NCI-H1417 (cell line): ENCODE data around the gene RGR.

Experiments used
- DNase-seq, 3 experiments: peaks; one replicate each; lab custom pipeline; 2025; lab: John Stamatoyannopoulos, UW

RGR gene, protein sequence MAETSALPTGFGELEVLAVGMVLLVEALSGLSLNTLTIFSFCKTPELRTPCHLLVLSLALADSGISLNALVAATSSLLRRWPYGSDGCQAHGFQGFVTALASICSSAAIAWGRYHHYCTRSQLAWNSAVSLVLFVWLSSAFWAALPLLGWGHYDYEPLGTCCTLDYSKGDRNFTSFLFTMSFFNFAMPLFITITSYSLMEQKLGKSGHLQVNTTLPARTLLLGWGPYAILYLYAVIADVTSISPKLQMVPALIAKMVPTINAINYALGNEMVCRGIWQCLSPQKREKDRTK

DNA sequence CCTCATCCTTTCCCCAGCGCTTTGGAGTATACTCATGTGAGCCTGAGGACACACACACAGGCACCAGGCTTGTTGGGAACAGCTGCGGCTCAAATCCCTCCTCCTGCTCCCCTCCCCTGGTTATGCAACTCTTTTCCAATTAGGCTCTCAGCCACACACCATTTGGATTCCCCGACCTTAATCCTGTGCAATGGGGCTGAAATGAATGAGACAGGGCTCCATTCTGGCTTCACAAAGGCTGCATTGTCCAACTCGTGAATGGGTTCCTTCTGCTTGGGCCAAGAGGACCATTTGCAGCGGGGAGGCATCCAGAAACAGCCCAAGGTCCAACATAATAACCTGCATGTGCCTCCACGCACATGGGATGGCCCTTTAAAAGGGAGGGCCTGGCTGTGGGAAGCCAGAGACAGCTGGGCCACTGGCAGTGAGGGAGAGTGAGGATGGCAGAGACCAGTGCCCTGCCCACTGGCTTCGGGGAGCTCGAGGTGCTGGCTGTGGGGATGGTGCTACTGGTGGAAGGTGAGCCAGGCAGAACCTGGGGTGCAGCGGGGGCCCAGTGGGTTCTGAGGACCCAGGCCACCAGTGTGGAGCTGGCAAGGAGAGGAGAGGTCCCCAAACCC lies at the start of gene RGR:
RGR (plus strand) TSS at position 403 of the 620 bp plus-strand sequence; CDS start at position 441, 38 bp downstream.
- DNase-seq: no peak

DNA sequence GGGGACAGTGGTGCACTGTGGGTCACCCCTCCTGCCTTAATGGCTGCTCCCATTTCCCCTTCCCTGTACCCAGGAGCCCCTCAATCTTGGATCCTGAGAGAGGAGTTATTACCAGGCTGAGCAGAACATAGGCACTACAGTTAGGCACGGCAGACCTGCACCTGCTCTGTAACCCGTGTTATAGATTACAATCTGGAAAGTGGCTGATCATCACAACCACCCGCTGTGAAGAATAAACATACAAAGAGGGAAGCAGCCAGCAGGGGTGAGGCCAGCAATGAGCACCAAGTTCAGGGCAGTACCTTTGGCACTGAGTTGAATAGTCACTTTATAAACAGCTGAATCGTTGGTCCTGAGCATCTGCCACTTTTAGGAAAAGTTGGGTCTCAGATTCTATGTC lies 48.8 kb upstream of the RGR start:
- peak; percentile 56 to 91 (median 71) for DNase-seq

DNA sequence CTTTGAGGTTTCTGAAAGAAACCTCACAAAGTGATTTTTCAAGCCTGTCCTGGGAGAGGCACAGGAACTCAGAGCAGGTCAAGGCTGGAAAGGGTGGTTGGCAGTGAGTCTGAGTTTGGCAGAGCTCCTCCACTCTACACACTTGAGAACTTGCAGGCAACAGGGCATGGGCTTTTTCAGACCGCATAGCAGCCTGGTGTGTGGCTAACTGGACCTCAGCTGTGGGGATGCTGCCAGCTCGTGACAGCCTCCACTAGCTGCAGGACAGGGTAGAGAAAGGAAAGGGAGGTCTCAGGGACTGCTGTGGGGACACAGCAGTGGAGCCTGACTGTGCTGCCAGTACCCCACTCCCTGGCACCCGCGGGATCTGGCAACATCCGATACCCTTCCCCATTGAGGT lies 47.9 kb upstream of the RGR start:
- DNase-seq: no peak

DNA sequence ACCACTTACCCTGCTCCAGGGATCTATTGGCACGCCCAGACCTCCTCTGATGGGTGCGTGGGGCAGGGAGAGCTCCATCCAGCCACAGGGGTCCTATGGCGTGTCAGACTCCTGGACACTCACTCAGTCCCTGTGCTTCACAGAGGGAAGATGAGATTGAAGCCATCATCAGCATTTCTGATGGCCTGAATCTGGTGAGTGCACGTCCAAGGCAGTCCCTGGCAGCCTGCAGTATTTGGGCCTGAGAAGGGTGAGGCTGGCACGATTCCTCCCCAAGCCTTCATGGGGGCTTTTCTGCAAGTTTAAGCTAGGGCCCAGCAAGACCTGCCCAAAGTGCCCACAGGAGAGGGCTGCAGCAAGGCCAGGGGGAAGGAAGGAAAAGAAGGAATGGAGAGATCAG lies 47.2 kb upstream of the RGR start:
- no peak for DNase-seq

DNA sequence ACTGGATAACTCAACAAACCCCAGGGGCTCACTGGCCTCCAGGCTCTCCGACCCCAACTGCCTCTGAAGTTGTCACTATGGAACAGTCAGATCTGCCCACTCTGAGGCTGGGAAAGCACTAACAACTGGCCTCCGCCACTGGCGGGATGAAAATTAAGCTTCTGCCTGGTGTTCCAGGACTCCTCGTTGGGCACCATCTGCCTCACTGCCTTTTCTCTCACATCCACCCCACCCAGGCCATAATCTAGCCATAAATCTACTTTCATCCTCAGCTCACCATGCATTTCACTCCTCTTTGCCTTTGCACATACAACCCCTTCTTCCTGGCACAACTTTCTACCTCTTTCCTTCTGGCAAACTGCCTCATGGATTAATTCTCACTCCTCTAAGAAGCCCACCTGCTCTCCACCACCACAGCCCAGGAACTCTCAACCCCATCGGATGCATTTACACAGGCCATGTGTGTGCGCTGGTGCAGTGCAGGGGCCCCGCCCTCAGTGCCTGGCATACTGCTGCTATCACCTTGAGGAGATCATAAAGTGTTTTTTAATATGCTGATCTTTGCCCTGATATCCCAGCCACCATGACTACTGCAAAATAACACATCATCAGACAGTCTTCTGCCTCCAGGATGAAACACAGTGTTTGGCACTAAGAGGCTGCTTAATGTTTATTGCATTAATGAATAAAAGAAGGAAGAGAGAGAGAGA lies 46.5 kb upstream of the RGR start:
- no peak for DNase-seq

DNA sequence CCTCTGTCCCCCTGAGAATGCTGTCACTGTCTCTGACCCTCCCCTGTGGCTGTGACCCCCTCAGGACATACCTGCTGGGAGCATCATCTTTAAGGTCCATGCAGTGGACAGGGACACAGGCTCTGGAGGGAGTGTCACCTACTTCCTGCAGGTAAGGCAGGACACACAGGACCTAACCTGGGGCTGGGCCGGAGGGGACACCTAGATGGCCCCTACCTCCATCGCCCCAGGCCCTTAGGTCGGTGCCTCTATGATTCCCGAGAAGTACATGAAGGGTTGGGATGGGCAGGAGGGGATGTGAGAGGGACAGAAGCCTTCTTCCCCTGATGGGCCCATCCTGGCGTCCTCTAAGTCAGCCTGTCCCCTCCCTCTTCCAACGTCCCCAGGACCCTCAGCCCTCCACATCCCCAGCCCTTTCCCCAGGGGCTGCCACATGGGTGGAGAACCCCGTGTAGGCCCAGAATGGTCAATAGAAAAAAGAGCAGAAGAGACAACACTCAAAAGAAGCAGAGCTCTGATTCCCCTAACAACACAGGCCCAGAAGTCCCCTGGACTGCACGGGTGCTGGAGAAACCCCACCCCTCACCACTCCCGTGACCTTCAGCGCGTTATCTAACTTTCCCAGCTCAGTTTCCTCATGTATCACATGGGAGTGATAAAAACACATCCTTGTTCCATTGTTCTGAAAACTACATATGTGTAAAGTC lies 44.2 kb upstream of the RGR start:
- no peak for DNase-seq

DNA sequence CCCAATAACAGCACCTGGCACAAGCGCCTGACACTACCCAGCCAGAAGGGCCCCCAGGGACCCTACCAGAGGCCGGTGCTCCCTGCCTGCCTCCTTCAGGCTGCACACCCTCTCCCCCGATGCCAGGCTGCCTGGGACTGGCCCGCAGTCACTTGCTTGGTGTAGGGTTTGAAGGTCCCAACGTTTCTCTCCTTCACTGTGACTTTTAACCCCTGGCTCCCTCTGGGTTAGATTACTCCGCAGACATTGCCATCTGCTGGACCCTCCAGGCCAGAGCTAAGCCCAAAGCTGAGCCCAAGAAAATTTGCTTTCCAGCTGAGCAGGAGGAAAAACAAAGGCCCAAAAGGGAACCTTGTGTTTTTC lies 43.6 kb upstream of the RGR start:
- no peak for DNase-seq

DNA sequence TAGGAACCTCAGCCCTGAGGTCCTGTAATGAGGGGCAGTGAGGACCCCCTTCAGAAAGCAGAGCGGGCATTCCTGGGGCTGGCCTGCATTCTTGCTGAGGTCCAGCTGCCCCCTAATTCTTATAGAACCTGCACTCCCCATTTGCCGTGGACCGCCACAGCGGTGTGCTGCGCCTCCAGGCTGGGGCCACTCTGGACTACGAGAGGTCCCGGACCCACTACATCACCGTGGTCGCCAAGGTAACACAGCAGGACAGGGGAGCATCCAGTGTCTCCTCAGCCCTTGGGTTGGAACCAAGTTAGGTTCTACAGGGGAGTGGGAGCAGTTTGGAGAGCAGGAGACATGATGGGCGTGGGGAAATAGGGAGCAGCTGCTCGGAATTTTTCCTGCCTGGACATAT lies 43.2 kb upstream of the RGR start:
- DNase-seq: no peak

DNA sequence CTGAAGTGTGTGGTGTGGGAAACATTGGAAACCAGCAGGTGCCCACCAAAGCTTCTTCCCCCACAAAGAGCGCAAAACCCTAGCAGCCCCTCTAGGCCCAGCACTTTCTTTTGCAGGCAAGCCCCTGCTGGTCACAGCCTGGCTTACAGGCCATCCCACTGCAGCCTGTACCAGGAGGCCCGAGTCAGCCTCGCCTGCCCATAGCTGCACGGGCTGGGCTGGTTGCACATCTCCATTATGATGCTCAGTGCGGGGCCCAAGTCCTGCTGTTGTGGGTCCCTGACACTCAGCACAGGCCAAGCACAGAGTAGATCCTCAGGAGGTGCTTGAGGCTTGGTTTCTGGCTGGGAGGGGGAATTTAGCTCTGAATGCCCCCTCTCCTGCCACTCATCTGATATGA lies 42.5 kb upstream of the RGR start:
- DNase-seq: no peak

DNA sequence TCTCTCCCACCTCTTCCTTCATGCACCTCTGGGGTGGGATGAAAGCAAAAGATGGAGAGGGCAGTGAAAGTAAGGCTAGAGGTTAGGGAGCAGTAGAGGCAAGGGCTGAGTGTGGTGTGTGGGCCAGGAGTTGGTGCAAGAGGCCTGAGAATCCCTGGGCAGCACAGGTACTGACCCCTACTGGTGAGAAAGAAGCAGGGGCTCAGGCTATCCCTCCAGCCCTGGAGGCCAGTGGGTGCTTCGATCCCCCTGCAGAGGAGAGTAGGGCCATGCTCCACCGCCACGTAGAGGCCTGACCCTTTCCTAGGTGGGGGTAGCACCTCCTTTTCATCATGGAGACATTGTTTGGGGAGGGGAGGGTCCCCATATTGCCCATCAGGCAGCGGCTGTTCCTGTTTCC lies 40.7 kb upstream of the RGR start:
- no peak for DNase-seq

DNA sequence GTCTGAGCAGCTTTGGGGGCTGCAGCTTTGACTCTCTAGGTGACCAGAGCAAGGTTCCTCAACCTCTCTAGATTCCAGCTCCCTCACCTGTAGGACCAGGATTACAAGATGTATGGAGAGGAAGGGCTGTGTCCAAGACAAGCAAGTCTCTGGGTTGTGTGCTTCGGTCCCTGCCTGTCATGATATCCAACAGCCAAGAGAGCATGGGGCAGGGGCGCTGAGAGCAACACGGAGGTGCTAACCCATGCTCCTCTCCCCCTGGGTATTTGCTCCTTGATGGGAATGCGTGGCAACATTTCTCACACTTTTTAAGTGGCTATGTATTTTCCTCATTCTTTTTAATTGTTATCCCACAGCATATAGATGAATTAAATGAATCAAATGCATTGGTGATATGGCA lies 40.2 kb upstream of the RGR start:
- DNase-seq: no peak

DNA sequence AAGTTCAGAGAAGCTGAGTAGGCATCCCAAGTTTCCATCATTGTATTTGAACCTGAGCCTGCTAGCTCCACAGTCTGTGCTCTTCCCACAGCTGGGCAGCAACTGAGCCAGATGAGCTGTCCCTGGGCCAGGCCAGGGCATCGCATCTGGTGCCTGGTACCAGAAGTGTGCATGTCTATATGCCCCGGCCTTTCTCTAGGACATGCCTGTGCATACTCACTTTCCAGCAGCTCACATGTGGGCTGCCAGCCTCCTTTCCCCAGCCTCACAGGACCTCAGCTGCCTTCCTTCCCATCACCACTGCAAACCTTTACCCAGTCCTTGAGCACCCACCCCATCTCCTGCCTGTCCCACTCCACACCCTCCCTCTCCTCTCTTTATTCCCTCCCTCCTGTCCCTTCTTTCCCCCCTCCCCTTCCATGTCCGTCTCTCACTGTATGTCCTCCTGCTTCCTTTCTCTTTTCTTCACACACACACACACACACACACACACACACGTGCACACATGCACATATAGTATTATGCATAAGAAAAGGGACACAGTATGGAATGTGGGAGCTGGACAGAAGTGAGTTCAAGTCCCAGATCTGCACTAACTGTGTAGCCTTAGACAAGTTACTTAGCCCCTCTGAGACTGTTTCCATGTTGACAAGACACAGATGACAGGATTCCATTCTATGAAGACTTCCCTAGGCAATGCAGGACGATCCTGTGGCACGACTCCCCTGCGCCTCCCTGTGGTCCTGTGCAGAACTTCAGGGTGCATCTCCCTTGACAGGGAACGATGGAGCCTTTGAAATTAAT lies 39.6 kb upstream of the RGR start:
- DNase-seq: peak; percentile 8 to 62 (median 42)

DNA sequence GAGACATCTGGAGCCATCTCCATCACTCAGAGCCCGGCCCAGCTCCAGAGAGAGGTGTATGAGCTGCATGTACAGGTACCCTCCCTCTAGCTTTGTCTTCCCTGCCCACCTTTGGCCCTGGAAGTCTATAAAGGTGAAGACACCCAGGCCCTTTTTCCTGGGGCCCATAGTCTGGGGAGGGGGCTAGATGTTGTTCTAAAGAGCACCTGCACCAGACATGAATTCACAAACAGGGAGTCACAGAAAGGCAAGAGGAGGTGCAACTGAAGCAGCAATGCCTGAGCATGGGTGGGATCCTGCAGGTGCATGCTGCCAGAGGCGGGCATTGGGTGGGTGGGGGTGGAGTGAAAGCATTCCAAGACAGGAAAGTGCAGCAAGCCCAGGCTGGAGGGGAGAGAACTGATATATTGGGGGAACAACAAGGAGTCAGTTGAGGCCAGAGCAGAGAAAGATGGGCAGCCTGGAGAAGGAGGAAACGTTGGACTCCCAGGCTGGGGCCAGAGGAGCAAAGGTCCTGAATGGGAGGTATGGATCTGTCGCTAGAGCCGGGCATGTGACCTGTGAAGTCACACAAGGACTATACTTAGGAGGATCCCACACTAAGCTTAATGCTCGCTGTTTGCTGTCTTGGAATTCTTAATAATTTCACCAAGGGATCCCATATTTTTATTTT lies 38.9 kb upstream of the RGR start:
- no peak for DNase-seq

DNA sequence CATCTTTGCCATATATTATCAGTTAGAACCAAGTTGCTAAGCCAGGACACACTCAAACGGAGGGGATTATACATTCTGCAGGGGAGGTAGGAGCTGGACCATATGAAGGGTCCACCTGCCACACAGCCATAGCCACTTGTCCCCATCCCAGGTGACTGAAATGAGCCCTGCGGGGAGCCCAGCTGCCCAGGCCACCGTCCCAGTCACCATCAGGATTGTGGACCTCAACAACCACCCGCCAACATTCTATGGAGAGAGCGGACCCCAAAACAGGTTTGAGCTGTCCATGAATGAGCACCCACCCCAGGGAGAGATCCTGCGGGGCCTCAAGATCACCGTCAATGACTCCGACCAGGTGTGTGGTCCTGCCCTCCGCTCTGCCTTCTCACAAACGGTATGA lies 36.8 kb upstream of the RGR start:
- no peak for DNase-seq

DNA sequence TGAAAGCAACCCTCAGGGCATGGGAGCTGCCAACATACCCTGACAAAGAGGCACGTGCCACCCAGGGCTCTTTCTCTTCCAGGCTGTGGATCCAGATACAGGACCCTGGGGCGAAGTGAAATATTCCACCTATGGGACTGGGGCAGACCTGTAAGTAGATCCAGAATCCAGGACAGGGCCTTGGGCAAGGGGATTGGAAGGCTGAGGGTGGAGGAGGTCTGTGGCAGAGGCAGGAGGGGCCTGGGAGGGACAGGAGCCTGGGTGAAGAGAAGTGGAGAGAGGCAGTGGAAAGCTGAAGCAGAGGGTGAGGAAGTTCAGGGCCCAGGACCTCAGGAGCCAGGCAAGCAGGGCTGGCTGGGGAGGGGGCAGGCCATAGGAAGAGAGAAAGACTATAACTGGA lies 33.3 kb upstream of the RGR start:
- no peak for DNase-seq

DNA sequence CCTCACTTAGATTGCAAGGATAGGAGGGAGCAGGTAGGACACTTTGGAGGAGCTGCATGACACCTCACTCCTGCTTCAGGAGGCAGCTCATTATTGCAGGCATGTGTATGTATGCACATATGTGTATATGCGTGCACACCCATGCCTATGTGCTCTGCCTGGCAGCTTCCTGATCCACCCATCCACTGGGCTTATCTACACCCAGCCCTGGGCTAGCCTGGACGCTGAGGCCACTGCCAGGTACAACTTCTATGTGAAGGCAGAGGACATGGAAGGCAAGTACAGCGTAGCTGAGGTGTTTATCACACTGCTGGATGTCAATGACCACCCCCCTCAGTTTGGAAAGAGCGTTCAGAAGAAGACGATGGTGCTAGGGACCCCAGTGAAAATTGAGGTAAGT lies 32.8 kb upstream of the RGR start:
- no peak for DNase-seq

DNA sequence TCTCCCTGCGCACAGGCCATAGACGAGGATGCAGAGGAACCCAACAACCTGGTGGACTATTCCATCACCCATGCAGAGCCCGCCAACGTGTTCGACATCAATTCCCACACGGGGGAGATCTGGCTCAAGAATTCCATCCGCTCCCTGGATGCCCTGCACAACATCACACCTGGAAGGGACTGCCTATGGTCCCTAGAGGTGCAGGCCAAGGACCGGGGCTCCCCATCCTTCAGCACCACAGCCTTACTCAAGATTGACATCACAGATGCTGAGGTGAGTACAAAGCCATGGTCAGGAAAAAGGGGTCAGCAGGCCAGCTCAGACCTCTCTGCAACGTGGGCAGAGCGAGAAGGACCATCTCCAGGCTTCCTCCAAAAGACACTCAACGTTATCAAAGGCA lies 31.8 kb upstream of the RGR start:
- no peak for DNase-seq

DNA sequence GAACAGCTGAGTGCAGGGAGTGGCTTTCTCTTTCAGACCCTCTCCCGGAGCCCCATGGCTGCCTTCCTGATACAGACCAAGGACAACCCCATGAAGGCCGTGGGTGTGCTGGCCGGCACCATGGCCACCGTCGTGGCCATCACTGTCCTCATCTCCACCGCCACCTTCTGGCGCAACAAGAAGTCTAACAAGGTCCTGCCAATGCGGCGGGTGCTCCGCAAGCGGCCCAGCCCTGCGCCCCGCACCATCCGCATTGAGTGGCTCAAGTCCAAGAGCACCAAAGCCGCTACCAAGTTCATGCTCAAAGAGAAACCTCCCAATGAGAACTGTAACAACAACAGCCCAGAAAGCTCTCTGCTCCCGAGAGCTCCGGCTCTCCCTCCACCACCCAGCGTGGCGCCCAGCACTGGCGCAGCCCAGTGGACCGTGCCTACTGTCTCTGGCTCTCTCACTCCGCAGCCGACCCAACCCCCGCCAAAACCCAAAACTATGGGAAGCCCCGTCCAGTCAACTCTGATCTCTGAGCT lies 30.7 kb upstream of the RGR start:
- no peak for DNase-seq

DNA sequence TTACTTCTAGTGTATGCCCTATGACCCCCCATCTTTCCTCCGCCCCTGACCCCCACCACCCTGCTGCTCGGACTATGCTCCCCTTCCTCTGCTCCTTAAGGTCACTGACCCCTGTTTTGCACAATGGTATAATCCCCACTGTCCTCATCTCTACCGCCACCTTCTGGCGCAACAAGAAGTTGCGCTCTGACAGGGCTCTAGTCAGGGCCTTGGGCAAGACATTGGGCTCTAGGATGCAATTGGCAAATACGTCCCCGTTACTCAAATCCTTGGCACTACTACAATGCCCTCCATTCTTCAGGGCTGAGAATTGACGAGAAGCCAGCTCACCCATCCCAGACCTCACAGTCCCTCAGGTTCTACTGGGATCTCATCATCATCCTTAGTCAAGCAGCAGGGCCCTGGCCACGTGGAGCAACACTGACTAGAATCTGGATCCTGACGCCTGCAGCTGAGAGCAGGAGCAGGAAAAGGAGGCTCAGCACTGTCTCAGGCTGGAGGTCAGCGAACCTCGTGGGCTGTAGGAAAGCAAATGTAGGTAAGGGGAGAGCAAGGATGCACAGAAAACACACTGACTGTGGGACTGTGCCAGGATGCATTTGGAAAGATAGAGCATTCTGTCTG lies 30.1 kb upstream of the RGR start:
- DNase-seq: peak in 2 of 3 experiments; percentile 2 to 5

DNA sequence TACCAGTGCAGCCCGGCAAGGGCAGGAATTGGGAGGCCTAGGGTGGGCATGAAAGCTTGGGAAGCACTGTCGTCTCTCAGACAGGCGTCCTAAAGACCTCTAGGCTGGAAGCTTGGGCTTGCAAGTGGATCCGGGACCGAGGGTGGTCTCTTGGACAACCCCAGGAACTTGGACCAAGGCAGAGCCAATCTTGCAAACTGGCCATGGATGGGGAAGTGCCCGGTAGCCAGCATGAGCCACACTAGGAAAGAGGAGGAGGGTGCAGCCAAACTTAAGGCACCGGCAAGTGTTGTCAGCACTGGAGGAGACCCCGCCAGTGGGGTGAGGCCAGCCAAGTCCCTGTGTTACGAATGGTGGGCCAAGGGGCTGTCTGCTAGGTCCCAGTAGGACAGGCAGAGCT lies 28.0 kb upstream of the RGR start:
- DNase-seq: no peak

DNA sequence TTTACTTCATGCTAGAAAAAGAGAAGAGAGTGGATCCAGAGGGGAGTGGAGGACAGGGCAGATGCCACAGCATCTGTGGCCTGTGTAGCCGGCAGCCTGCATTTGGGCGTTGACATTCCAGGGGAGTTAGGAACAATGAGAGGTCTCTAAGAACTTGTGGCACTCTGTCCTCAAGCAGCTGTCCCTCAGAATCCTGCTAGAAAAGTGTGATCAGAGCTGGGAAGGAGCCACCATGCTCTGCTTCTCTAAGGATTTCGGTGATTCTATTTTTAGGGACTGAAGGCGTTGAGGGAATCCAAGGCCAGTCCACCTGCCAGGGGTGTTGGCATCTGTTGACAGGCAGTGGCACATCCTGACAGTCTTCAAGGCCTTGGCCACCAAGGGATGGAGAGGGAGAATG lies 27.1 kb upstream of the RGR start:
- DNase-seq: no peak
